ENCODE data around the gene MICB.

GRCh38 chr6:31452859-31453258, 45.1 kb upstream of the MICB start:
- TF ChIP-seq CTCF (conservative IDR thresholded peaks at IDR 0.05; ENCODE audit: low read length) (no peak), EZH2phosphoT487 (IDR thresholded peaks at IDR 0.05; ENCODE audit: borderline replicate concordance) (no peak)
